Measurements from ENCODE around the gene KCNK7.
A peak's percentile ranks its signal among the peaks of the same experiment; 100 is the strongest.

DNA sequence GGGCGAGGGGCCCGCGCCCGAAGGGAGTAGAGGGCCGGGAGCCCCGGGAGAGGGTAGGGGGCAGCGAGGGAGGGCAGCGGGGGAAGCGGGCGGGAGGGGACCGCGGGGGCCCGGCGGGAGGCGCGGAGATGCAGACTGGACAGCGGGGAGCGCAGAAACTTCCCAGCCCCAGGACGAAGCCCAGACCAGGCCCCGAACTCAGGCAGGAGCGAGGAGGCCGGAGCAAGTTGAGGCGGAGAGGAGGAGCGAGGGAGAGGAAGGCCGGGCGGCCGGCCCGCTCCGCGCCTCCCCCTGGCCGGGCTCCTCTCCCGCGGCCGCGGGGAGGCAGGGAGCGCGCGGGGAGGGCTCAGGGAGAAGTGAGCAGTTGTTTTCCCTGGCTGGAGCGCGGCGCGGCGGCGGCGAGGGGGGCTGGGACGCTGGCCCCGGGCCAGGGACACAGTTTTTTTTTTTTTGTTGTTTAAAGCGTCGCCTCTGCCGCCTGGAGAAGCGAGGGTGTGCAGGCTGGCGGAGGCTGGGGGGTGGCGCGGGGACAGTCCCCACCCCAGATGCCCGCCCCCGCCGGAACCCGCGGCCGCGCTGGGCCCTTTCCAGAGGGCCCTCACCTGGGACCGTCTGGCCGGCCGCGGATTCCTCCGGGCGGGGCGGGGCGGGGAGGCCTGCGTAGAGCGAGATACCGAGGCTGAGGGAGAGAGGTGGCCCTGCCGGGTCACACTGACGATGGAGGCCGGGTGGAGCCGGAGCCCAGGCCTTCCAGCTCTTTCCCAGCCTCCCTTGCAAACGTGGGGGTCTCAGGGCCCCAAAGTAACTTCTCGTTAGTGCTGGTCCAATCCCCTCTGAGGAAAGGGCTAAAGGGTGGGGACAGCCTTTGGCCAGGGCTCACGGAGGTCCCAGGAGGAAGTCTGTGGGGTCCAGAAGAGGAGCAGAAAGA lies 37.3 kb downstream of the KCNK7 start, which contains the start of gene LTBP3:
- TF ChIP-seq POLR2A (IDR thresholded peaks at IDR 0.05; ENCODE audit: low read length) (peak; percentile 32), GATA1 (IDR thresholded peaks at IDR 0.05; ENCODE audit: low read depth, low read length) (no peak)

Measured in erythroblast (primary cell).